ENCODE data around the gene ZNF511.

The ZNF511 gene

GRCh38 chr10:133359972-133360610 lies 51.4 kb downstream of the ZNF511 start:
- Histone ChIP-seq H3K9ac (ENCODE audit: low read length) (no peak overlapping the region), H3K36me3 (ENCODE audit: insufficient read depth, low read length) (peaks cover 19% of the 10 kb centered on the region)

GRCh38 chr10:133361227-133361626 lies 52.5 kb downstream of the ZNF511 start:
- H3K4me1 ChIP-seq (ENCODE audit: insufficient read depth, low read length), result peaks cover 6% of the 10 kb centered on the region

More at GRCh38 chr10:133359972-133360610, 51.4 kb downstream of the ZNF511 start:
- Histone ChIP-seq H3K9me3 (ENCODE audit: low read length) (no peaks in the 10 kb centered on the region), H3K4me1 (ENCODE audit: insufficient read depth, low read length) (peaks cover 6% of the 10 kb centered on the region), H3K27me3 (ENCODE audit: control insufficient read depth in 1 of 2, insufficient read depth in 2 of 2, low read length in 2 of 2) (peaks cover 0 to 19% of the 10 kb centered on the region in 2 donors), H3K4me3 (ENCODE audit: low read depth in 1 of 2, low read length in 2 of 2) (no peak overlapping the region), H3K27ac (ENCODE audit: low read depth, low read length) (no peak overlapping the region)

GRCh38 chr10:133361773-133362441 lies 53.2 kb downstream of the ZNF511 start:
- Histone ChIP-seq H3K9me3 (ENCODE audit: low read length) (no peaks in the 10 kb centered on the region), H3K27ac (ENCODE audit: low read depth, low read length) (no peak overlapping the region), H3K9ac (ENCODE audit: low read length) (no peak overlapping the region), H3K4me1 (ENCODE audit: insufficient read depth, low read length) (no peaks in the 10 kb centered on the region), H3K4me3 (ENCODE audit: low read depth in 1 of 2, low read length in 2 of 2) (no peak overlapping the region), H3K27me3 (ENCODE audit: control insufficient read depth in 1 of 2, insufficient read depth in 2 of 2, low read length in 2 of 2) (peaks cover 0 to 7% of the 10 kb centered on the region in 2 donors), H3K36me3 (ENCODE audit: insufficient read depth, low read length) (peaks cover 34% of the 10 kb centered on the region)

More at GRCh38 chr10:133361227-133361626, 52.5 kb downstream of the ZNF511 start:
- Histone ChIP-seq H3K27me3 (ENCODE audit: control insufficient read depth in 1 of 2, insufficient read depth in 2 of 2, low read length in 2 of 2) (peaks cover 0 to 14% of the 10 kb centered on the region in 2 donors), H3K9me3 (ENCODE audit: low read length) (no peaks in the 10 kb centered on the region), H3K27ac (ENCODE audit: low read depth, low read length) (no peak overlapping the region), H3K9ac (ENCODE audit: low read length) (no peak overlapping the region), H3K4me3 (ENCODE audit: low read depth in 1 of 2, low read length in 2 of 2) (no peak overlapping the region), H3K36me3 (ENCODE audit: insufficient read depth, low read length) (peaks cover 31% of the 10 kb centered on the region)
